HepG2 (cell line): ENCODE measurements around the gene MRPS10. TPM values are rescaled to one million over a fixed set of nuclear protein-coding genes. Genes with fewer than 3 reads are reported as not detected.

Experiments
- ATAC-seq: fragments of 200-7000 bp; cut with Tn5 transposase; 3 replicates; pipeline ENCODE4 v1.9.1; 2020; ENCODE audit warnings: mild to moderate bottlenecking, moderate library complexity
- BruUV-seq: library from RNA; stranded (reverse); fragments of 400-500 nt; replicated peaks from 2 replicates; lab custom pipeline; 2021; lab: Mats Ljungman, UMichigan
- CTCF ChIA-PET: fragments of 300-600 bp; formaldehyde crosslinking; extraction: SDS; loops from one replicate; lab custom pipeline; 2021; ENCODE audit warnings: low total read pairs, inconsistent platforms, low intra/inter-chr PET ratio; lab: Yijun Ruan, JAX
- POLR2A ChIA-PET: fragments of 350-600 bp; sonication (Branson Sonifier 250); formaldehyde crosslinking; loops from one replicate; lab custom pipeline; 2020; ENCODE audit warnings: antibody characterized with exemption, inconsistent platforms; lab: Yijun Ruan, JAX
- DNase-seq: peaks from one replicate; pipeline ENCODE4 v3.0.0-alpha.2; 2015; ENCODE audit warnings: low spot score
- FAIRE-seq: peaks from 3 replicates; lab custom pipeline; 2011; peaks lifted over from hg19 to GRCh38; lab: Jason Lieb, UNC
- H2AFZ ChIP-seq: one replicate; pipeline ENCODE4 v1.6.1; 2011; ENCODE audit warnings: low read length, inconsistent platforms
- H3K27ac ChIP-seq: fragments of 300-600 bp; 3 replicates; pipeline ENCODE4 v1.8.0; 2011; ENCODE audit warnings: mixed run types, mild to moderate bottlenecking, mixed read lengths, low read length, inconsistent platforms; ENCODE audit not compliant: insufficient read depth; ENCODE audit errors: extremely low read length
- H3K27me3 ChIP-seq, 2 experiments: fragments of 200-600 bp in 1 of 2; 2 replicates in 1 of 2; 3 replicates in 1 of 2; pipeline versions ENCODE4 v1.6.0 to v1.8.0; 2011; ENCODE audit warnings: low read length in 2 of 2, mild to moderate bottlenecking in 2 of 2, moderate library complexity in 2 of 2, inconsistent platforms in 1 of 2; ENCODE audit not compliant: insufficient read depth in 2 of 2, control insufficient read depth in 1 of 2
- H3K36me3 ChIP-seq, 2 experiments: fragments of 200-600 bp in 1 of 2; replicated peaks in 1 of 2; 2 replicates in 1 of 2; 3 replicates in 1 of 2; pipeline versions ENCODE4 v1.5.1 to v1.8.0; 2011; ENCODE audit warnings: low read length in 2 of 2, inconsistent platforms in 1 of 2; ENCODE audit not compliant: insufficient read depth in 2 of 2, control insufficient read depth in 1 of 2
- H3K4me1 ChIP-seq: 2 replicates; pipeline ENCODE4 v1.5.1; 2012; ENCODE audit warnings: low read length, inconsistent platforms; ENCODE audit not compliant: insufficient read depth
- H3K4me2 ChIP-seq: 2 replicates; pipeline ENCODE4 v1.6.0; 2011; ENCODE audit warnings: low read depth, low read length, inconsistent platforms
- H3K4me3 ChIP-seq, 3 experiments: fragments of 200-600 bp in 1 of 3; sonication (generic), shearing (Covaris generic) in 1 of 3; replicated peaks in 1 of 3; 2 replicates each; pipeline ENCODE4 v1.5.1; 2011 to 2016; ENCODE audit warnings: low read length in 3 of 3, inconsistent platforms in 2 of 3, low read depth in 2 of 3, mild to moderate bottlenecking in 2 of 3, control low read depth in 1 of 3, mixed read lengths in 1 of 3; ENCODE audit not compliant: insufficient read depth in 1 of 3
- H3K79me2 ChIP-seq: one replicate; pipeline ENCODE4 v1.6.1; 2011; ENCODE audit warnings: low read length, inconsistent platforms; ENCODE audit not compliant: insufficient read depth
- H3K9ac ChIP-seq: 2 replicates; pipeline ENCODE4 v1.6.0; 2011; ENCODE audit warnings: mild to moderate bottlenecking, low read depth, low read length, inconsistent platforms; ENCODE audit not compliant: insufficient read depth
- H3K9me3 ChIP-seq: 2 replicates; pipeline ENCODE4 v1.5.1; 2012; ENCODE audit warnings: mild to moderate bottlenecking, low read length
- H4K20me1 ChIP-seq: 2 replicates; pipeline ENCODE4 v1.6.0; 2011; ENCODE audit warnings: inconsistent platforms, mild to moderate bottlenecking, low read length, moderate library complexity; ENCODE audit not compliant: insufficient read depth
- MTF2 ChIP-seq: sonication (generic); formaldehyde crosslinking; IDR thresholded peaks from 2 replicates; pipeline ENCODE4 v1.5.0; 2020; ENCODE audit warnings: missing genetic modification reagents, borderline replicate concordance
- NR2F1 ChIP-seq, 2 experiments: fragments of 450-650 bp in 1 of 2; formaldehyde crosslinking in 1 of 2; IDR thresholded peaks; 2 replicates each; pipeline versions ENCODE4 v1.5.0 to v1.6.1; 2016 to 2020; ENCODE audit warnings: mild to moderate bottlenecking in 1 of 2, missing compliant biosample characterization in 1 of 2, missing genetic modification reagents in 1 of 2, moderate library complexity in 1 of 2
- PRMT3 ChIP-seq: sonication (generic); formaldehyde crosslinking; IDR thresholded peaks from 2 replicates; pipeline ENCODE4 v1.8.1; 2022; ENCODE audit warnings: low read depth, mild to moderate bottlenecking, moderate library complexity, missing genetic modification reagents, borderline replicate concordance
- SALL1 ChIP-seq: sonication (generic); formaldehyde crosslinking; IDR thresholded peaks from 2 replicates; pipeline ENCODE4 v1.8.0; 2022; ENCODE audit warnings: mild to moderate bottlenecking, missing genetic modification reagents
- ZNF431 ChIP-seq: sonication (generic); formaldehyde crosslinking; IDR thresholded peaks from 2 replicates; pipeline ENCODE4 v1.9.0; 2022; ENCODE audit warnings: missing genetic modification reagents, low read depth, mild to moderate bottlenecking, borderline replicate concordance
- ZNF432 ChIP-seq: sonication (generic); formaldehyde crosslinking; IDR thresholded peaks from 2 replicates; pipeline ENCODE4 v1.5.0; 2020; ENCODE audit warnings: missing genetic modification reagents, mild to moderate bottlenecking, borderline replicate concordance
- ZNF777 ChIP-seq: sonication (generic); formaldehyde crosslinking; IDR thresholded peaks from 2 replicates; pipeline ENCODE4 v1.4.0; 2020; ENCODE audit warnings: missing genetic modification reagents
- WGBS: methylation state at CpG from one replicate; pipeline ENCODE4 v1.1.6; 2017; ENCODE audit warnings: low lambda C conversion rate; 5-methylcytosine and 5-hydroxymethylcytosine counted together
- in situ Hi-C: cut with HindIII; loops from 2 replicates; pipeline ENCODE4 v1.10.0; 2017; ENCODE audit warnings: low pct_unique_long_range_greater_than_20kb; ENCODE audit not compliant: extremely low pct_ligation_motif_present
- intact Hi-C: fragments of 100-400 bp; cut with micrococcal nuclease; formaldehyde crosslinking; loops from one replicate; pipeline ENCODE4 v1.10.0; 2022; ENCODE audit not compliant: unreplicated experiment
- polyA plus RNA-seq, 8 experiments: library from polyadenylated mRNA; depleted of rRNA in 3 of 8; stranded (reverse) in 7 of 8; unstranded in 1 of 8; fragments of >200 nt; fragmentation: Illumina TruSeq in 4 of 8; extraction: Trizol in 4 of 8; gene quantifications; 2 replicates each; pipeline versions ENCODE4 v1.2.1 to v1.2.3, GENCODE V29; 2011 to 2016; ENCODE audit warnings: low read depth in 4 of 8, missing spikeins in 1 of 8, mixed read lengths in 1 of 8; ENCODE audit not compliant: insufficient read depth in 1 of 8
- total RNA-seq, 5 experiments: library from RNA; depleted of rRNA; stranded (reverse); fragments of >200 nt; fragmentation: Illumina TruSeq; extraction: Trizol; gene quantifications; 2 replicates each; pipeline ENCODE4 v1.2.3, GENCODE V29; 2016; ENCODE audit warnings: low read depth in 1 of 5
- TF ChIP-seq, protein P1 (sequence below): sonication (generic); formaldehyde crosslinking; IDR thresholded peaks from 2 replicates; pipeline ENCODE4 v1.4.0; 2020; ENCODE audit warnings: missing genetic modification reagents, borderline replicate concordance
- TF ChIP-seq, protein P2 (sequence below): sonication (generic); formaldehyde crosslinking; IDR thresholded peaks from 2 replicates; pipeline ENCODE4 v1.8.0; 2022; ENCODE audit warnings: mild to moderate bottlenecking, missing genetic modification reagents, moderate library complexity

MRPS10 gene
- total and polyA plus RNA-seq, 2 of the 13 experiments (the other 11 are each of a cell fraction or from before 2014, with no cell fraction given): 31.7 to 54.6 TPM

DNA sequence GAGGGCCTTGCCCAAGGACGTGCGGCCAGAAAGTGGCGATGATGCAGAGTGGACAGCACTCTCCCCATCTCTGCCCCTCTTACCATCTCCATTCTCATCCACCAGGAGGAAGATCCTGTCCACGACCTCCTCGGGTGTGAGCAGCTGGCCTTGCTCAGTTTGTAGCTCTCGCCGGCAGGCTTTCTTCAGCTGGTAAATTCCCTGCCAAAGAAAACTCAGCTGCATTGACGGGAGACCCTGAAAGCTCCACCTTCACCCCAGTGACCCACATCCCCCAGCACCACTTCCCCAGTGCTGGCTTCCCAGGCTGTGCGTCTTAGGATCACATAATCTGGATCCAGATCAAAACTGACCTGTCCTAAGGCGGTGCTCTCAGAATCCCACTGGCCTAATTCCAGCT lies 32.1 kb downstream of the MRPS10 start:
- intact Hi-C loops (no loop called here), in situ Hi-C loops (no loop called here)
- no peak overlapping the region for H3K27ac ChIP-seq
- no peak for TF ChIP-seq NR2F1 (CRISPR knock-in tag; IDR thresholded peaks at IDR 0.05)
- no peak for TF ChIP-seq ZNF777 (CRISPR knock-in tag)
- no peak for TF ChIP-seq ZNF432 (CRISPR knock-in tag)
- no peak for TF ChIP-seq ZNF431 (CRISPR knock-in tag)
- no peak for TF ChIP-seq SALL1
- no peak for TF ChIP-seq PRMT3 (CRISPR knock-in tag)
- no peak for TF ChIP-seq MTF2 (CRISPR knock-in tag)
- TF ChIP-seq, protein P1, sequence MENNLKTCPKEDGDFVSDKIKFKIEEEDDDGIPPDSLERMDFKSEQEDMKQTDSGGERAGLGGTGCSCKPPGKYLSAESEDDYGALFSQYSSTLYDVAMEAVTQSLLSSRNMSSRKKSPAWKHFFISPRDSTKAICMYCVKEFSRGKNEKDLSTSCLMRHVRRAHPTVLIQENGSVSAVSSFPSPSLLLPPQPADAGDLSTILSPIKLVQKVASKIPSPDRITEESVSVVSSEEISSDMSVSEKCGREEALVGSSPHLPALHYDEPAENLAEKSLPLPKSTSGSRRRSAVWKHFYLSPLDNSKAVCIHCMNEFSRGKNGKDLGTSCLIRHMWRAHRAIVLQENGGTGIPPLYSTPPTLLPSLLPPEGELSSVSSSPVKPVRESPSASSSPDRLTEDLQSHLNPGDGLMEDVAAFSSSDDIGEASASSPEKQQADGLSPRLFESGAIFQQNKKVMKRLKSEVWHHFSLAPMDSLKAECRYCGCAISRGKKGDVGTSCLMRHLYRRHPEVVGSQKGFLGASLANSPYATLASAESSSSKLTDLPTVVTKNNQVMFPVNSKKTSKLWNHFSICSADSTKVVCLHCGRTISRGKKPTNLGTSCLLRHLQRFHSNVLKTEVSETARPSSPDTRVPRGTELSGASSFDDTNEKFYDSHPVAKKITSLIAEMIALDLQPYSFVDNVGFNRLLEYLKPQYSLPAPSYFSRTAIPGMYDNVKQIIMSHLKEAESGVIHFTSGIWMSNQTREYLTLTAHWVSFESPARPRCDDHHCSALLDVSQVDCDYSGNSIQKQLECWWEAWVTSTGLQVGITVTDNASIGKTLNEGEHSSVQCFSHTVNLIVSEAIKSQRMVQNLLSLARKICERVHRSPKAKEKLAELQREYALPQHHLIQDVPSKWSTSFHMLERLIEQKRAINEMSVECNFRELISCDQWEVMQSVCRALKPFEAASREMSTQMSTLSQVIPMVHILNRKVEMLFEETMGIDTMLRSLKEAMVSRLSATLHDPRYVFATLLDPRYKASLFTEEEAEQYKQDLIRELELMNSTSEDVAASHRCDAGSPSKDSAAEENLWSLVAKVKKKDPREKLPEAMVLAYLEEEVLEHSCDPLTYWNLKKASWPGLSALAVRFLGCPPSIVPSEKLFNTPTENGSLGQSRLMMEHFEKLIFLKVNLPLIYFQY: no peak
- TF ChIP-seq, protein P2, sequence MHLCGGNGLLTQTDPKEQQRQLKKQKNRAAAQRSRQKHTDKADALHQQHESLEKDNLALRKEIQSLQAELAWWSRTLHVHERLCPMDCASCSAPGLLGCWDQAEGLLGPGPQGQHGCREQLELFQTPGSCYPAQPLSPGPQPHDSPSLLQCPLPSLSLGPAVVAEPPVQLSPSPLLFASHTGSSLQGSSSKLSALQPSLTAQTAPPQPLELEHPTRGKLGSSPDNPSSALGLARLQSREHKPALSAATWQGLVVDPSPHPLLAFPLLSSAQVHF (CRISPR knock-in tag): no peak
- no peaks in the 10 kb centered on the region for H3K79me2 ChIP-seq
- CTCF ChIA-PET: no interaction called here
- DNase-seq: no peak
- no peaks in the 10 kb centered on the region for H3K9me3 ChIP-seq
- H3K4me3 ChIP-seq: no peak overlapping the region
- no peak overlapping the region for H3K4me2 ChIP-seq
- no peak overlapping the region for H2AFZ ChIP-seq
- no peak overlapping the region for H3K9ac ChIP-seq
- no peaks in the 10 kb centered on the region for H3K27me3 ChIP-seq
- no peak for FAIRE-seq
- WGBS: 74% methylated on average over 10 of the region's 10 CpGs
- H4K20me1 ChIP-seq: no peaks in the 10 kb centered on the region
- POLR2A ChIA-PET: no interaction called here
- no TSS peak for BruUV-seq
- H3K4me1 ChIP-seq: 0 out of 2 replicates have a peak, but pooled peaks cover 5% of the 10 kb centered on the region
- peak; percentile 48; the same call in 2 of the 3 replicates for ATAC-seq
- H3K36me3 ChIP-seq: no peaks in the 10 kb centered on the region
